OCI-LY3 (cell line): ENCODE measurements around the gene TCF12.

Experiments
- H2AFZ ChIP-seq: fragments of 200-600, 300-600 bp; shearing (Covaris generic); 2 replicates; pipeline ENCODE4 v1.6.0; 2014; ENCODE audit warnings: antibody characterized with exemption, low read depth, low read length
- H3K27ac ChIP-seq: fragments of 200-600, 300-600 bp; sonication (generic); 2 replicates; pipeline ENCODE4 v1.5.1; 2014; ENCODE audit warnings: mild to moderate bottlenecking, low read length, moderate library complexity, mixed read lengths
- H3K27me3 ChIP-seq: fragments of 200-600, 300-600 bp; sonication (generic); 2 replicates; pipeline ENCODE4 v1.6.1; 2014; ENCODE audit warnings: low read depth, low read length, mixed read lengths
- H3K36me3 ChIP-seq: fragments of 200-600, 300-600 bp; sonication (generic); replicated peaks from 2 replicates; pipeline ENCODE3; 2014; ENCODE audit warnings: low read depth, low read length, mixed read lengths
- H3K4me1 ChIP-seq: fragments of 300-600, 200-600 bp; sonication (generic); 2 replicates; pipeline ENCODE4 v1.6.1; 2014; ENCODE audit warnings: low read length, mixed read lengths
- H3K4me2 ChIP-seq: fragments of 200-600, 300-600 bp; sonication (generic); 2 replicates; pipeline ENCODE4 v1.6.1; 2014; ENCODE audit warnings: low read length, mixed read lengths
- H3K4me3 ChIP-seq: fragments of 300-600, 200-600 bp; sonication (generic); 2 replicates; pipeline ENCODE4 v1.5.1; 2014; ENCODE audit warnings: antibody characterized with exemption, mild to moderate bottlenecking, low read length, moderate library complexity
- H3K79me2 ChIP-seq: fragments of 300-600, 200-600 bp; shearing (Covaris generic); 2 replicates; pipeline ENCODE4 v1.6.1; 2014; ENCODE audit warnings: mild to moderate bottlenecking, low read length, mixed read lengths
- H3K9ac ChIP-seq: fragments of 300-600, 200-600 bp; shearing (Covaris generic); 2 replicates; pipeline ENCODE4 v1.6.0; 2014; ENCODE audit warnings: mild to moderate bottlenecking, low read length, moderate library complexity
- H3K9me3 ChIP-seq: fragments of 200-600, 300-600 bp; shearing (Covaris generic); 2 replicates; pipeline ENCODE4 v1.6.1; 2014; ENCODE audit warnings: low read length, mixed read lengths; ENCODE audit not compliant: insufficient read depth
- H4K20me1 ChIP-seq: fragments of 200-600, 300-600 bp; sonication (generic); 2 replicates; pipeline ENCODE4 v1.6.1; 2016; ENCODE audit warnings: low read length, mixed read lengths; ENCODE audit not compliant: insufficient read depth
- EZH2phosphoT487 ChIP-seq: fragments of 200-600 bp; shearing (Covaris generic); IDR thresholded peaks from 2 replicates; pipeline ENCODE4 v1.6.1; 2018; ENCODE audit warnings: antibody characterized with exemption, mixed run types, low read depth
- TF ChIP-seq, protein P1 (sequence below): fragments of 200-600, 300-600 bp; sonication (generic); IDR thresholded peaks from 2 replicates; pipeline ENCODE4 v1.5.1; 2014; ENCODE audit warnings: antibody characterized with exemption, low read length, low read depth

Gene TCF12

DNA sequence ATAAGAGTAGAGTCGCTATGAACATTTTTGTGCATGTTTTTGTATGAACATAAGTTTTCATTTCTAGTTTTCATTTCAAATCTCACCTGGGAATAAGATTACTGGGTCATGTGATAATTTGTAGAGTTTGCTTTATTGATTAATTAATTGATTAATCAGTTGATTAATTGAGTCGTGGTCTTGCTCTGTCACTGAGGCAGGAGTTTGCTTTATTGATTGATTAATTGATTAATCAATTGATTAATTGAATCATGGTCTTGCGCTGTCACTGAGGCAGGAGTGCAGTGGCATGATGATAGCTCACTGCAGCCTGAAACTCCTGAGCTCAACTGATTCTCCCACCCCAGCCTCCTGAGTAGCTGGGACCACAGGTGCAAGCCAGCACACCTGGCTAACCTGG, 111.6 kb downstream of the TCF12 start:
- no peak overlapping the region for H3K9ac ChIP-seq
- H4K20me1 ChIP-seq: 0 out of 2 replicates have a peak, but pooled peaks cover 3% of the 10 kb centered on the region
- no peak overlapping the region for H3K27ac ChIP-seq
- no peak overlapping the region for H3K4me2 ChIP-seq
- peaks cover 11% of the 10 kb centered on the region for H3K4me1 ChIP-seq
- H3K79me2 ChIP-seq: peaks cover 31% of the 10 kb centered on the region
- no peaks in the 10 kb centered on the region for H3K9me3 ChIP-seq
- no peak for TF ChIP-seq EZH2phosphoT487
- TF ChIP-seq, protein P1, sequence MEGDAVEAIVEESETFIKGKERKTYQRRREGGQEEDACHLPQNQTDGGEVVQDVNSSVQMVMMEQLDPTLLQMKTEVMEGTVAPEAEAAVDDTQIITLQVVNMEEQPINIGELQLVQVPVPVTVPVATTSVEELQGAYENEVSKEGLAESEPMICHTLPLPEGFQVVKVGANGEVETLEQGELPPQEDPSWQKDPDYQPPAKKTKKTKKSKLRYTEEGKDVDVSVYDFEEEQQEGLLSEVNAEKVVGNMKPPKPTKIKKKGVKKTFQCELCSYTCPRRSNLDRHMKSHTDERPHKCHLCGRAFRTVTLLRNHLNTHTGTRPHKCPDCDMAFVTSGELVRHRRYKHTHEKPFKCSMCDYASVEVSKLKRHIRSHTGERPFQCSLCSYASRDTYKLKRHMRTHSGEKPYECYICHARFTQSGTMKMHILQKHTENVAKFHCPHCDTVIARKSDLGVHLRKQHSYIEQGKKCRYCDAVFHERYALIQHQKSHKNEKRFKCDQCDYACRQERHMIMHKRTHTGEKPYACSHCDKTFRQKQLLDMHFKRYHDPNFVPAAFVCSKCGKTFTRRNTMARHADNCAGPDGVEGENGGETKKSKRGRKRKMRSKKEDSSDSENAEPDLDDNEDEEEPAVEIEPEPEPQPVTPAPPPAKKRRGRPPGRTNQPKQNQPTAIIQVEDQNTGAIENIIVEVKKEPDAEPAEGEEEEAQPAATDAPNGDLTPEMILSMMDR: no peak
- no peaks in the 10 kb centered on the region for H3K27me3 ChIP-seq
- H2AFZ ChIP-seq: no peak overlapping the region
- no peaks in the 10 kb centered on the region for H3K36me3 ChIP-seq
- no peak overlapping the region for H3K4me3 ChIP-seq

DNA sequence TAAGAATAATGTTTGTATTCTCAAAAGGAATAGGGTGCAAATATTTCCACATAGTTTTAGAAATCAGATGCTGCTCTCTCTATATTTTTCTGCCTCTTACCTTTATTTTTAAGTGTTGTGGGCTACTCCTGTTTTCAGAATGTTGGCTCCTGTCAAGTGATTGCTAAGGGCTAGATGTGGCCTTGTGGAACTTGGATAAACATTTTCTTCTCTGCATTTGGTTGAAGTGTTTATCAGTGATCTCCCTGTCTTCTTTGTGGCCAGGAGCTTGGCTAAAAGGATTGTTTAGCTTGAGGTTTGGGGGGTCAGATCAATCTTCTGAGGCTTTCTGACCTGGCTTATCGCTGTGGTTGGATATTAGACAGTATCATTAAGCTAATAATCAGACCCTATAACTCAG, 112.6 kb downstream of the TCF12 start:
- H3K27me3 ChIP-seq: no peaks in the 10 kb centered on the region
- H4K20me1 ChIP-seq: 0 out of 2 replicates have a peak, but pooled peaks cover 3% of the 10 kb centered on the region
- H3K79me2 ChIP-seq: peaks cover 34% of the 10 kb centered on the region
- H3K9me3 ChIP-seq: no peaks in the 10 kb centered on the region
- H3K27ac ChIP-seq: no peak overlapping the region
- peak overlapping the region; percentile 63 for H3K4me2 ChIP-seq
- H3K9ac ChIP-seq: no peak overlapping the region
- H3K4me3 ChIP-seq: peak overlapping the region; percentile 18; the same call in 1 of the 2 replicates
- no peaks in the 10 kb centered on the region for H3K36me3 ChIP-seq
- peaks cover 11% of the 10 kb centered on the region for H3K4me1 ChIP-seq
- H2AFZ ChIP-seq: no peak overlapping the region
- no peak for TF ChIP-seq EZH2phosphoT487
- TF ChIP-seq, protein P1: no peak

DNA sequence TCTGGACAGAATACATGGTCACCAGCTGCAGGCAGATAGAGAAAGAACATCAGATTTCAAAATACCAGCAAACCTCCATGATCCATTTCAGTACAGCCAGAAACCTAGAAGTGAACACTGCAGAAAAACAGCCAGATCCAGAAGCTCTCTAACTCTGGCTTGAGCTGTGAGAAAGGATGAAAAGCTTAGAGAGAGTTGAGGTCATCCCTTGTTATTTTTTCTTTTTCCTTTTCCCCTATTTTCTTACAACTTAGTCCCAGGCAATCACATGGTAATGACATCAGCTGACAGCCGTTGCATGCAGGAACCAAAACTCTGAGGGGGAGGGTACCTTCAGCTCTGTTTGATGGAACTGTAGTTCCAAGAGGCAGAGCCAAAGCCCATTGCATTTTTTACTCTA, 113.2 kb downstream of the TCF12 start:
- Histone ChIP-seq H3K27ac (no peak overlapping the region), H3K4me2 (peak overlapping the region; percentile 63), H3K4me1 (peaks cover 11% of the 10 kb centered on the region), H3K9me3 (no peaks in the 10 kb centered on the region), H3K79me2 (peaks cover 32% of the 10 kb centered on the region), H3K27me3 (no peaks in the 10 kb centered on the region), H3K36me3 (no peaks in the 10 kb centered on the region), H4K20me1 (0 out of 2 replicates have a peak, but pooled peaks cover 3% of the 10 kb centered on the region), H2AFZ (no peak overlapping the region), H3K9ac (0 out of 2 replicates have a peak overlapping the region, but pooled peaks have one; percentile 14), H3K4me3 (peak overlapping the region; percentile 18; the same call in 1 of the 2 replicates)
- TF ChIP-seq EZH2phosphoT487: no peak
- TF ChIP-seq, protein P1: no peak

DNA sequence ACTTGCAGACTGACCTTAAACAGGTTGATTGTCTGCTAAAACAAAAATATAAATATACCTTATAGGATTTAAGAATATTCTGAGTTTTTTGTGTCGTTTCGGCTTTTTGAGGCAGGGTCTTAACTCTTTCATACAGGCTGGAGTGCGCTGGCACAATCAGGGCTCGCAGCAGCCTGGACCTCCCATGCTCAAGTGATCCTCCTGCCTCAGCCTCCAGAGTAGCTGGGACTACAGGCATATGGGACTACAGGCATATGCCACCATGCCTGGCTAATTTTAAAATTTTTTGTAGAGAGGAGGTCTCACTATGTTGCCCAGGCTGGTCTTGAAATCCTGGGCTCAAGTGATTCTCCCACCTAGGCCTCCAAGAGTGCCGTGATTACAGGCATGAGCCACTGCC, 113.9 kb downstream of the TCF12 start:
- no peak overlapping the region for H3K4me2 ChIP-seq
- H3K79me2 ChIP-seq: peaks cover 31% of the 10 kb centered on the region
- H3K27ac ChIP-seq: no peak overlapping the region
- 0 out of 2 replicates have a peak, but pooled peaks cover 3% of the 10 kb centered on the region for H4K20me1 ChIP-seq
- H3K4me3 ChIP-seq: no peak overlapping the region
- no peak overlapping the region for H3K9ac ChIP-seq
- no peaks in the 10 kb centered on the region for H3K9me3 ChIP-seq
- H3K36me3 ChIP-seq: no peaks in the 10 kb centered on the region
- no peaks in the 10 kb centered on the region for H3K27me3 ChIP-seq
- TF ChIP-seq, protein P1: no peak
- no peak for TF ChIP-seq EZH2phosphoT487
- no peak overlapping the region for H2AFZ ChIP-seq
- peaks cover 13% of the 10 kb centered on the region for H3K4me1 ChIP-seq
